HepG2 (cell line): ENCODE data around the gene ZNF189. TPM values are rescaled to one million over a fixed set of nuclear protein-coding genes. Genes with fewer than 3 reads are reported as not detected.

Source experiments
- ATF2 ChIP-seq: sonication (generic); formaldehyde crosslinking; IDR thresholded peaks from 2 replicates; pipeline ENCODE4 v1.4.0; 2020; ENCODE audit warnings: missing genetic modification reagents
- ATF3 ChIP-seq: sonication (generic); formaldehyde crosslinking; IDR thresholded peaks from 2 replicates; pipeline ENCODE4 v1.4.0; 2020; ENCODE audit warnings: missing genetic modification reagents
- E2F5 ChIP-seq: sonication (generic); formaldehyde crosslinking; conservative IDR thresholded peaks from 2 replicates; pipeline ENCODE4 v1.4.0; 2020; ENCODE audit warnings: missing genetic modification reagents
- FOXJ3 ChIP-seq: sonication (generic); formaldehyde crosslinking; IDR thresholded peaks from 2 replicates; pipeline ENCODE4 v1.4.0; 2020; ENCODE audit warnings: missing genetic modification reagents, mild to moderate bottlenecking, borderline replicate concordance
- FOXK1 ChIP-seq: sonication (generic); formaldehyde crosslinking; IDR thresholded peaks from 2 replicates; pipeline ENCODE4 v1.4.0; 2020; ENCODE audit warnings: low read depth, missing genetic modification reagents, borderline replicate concordance
- FOXM1 ChIP-seq: sonication (generic); formaldehyde crosslinking; IDR thresholded peaks from 2 replicates; pipeline ENCODE4 v1.5.0; 2020; ENCODE audit warnings: missing genetic modification reagents
- HMG20A ChIP-seq: IDR thresholded peaks from 2 replicates; pipeline ENCODE4 v1.6.1; 2016; ENCODE audit warnings: borderline replicate concordance
- HMGXB4 ChIP-seq, 2 experiments: sonication (generic) in 1 of 2; formaldehyde crosslinking in 1 of 2; IDR thresholded peaks; 2 replicates each; pipeline versions ENCODE4 v1.4.0 to v1.6.1; 2018 to 2020; ENCODE audit warnings: missing genetic modification reagents in 2 of 2, borderline replicate concordance in 1 of 2, low read depth in 1 of 2, mild to moderate bottlenecking in 1 of 2, missing biosample characterization in 1 of 2
- HOXA7 ChIP-seq: sonication (generic); formaldehyde crosslinking; IDR thresholded peaks from 2 replicates; pipeline ENCODE4 v1.8.1; 2022; ENCODE audit warnings: mild to moderate bottlenecking, missing genetic modification reagents, moderate library complexity
- KAT8 ChIP-seq: IDR thresholded peaks from 2 replicates; pipeline ENCODE4 v1.6.1; 2016; ENCODE audit warnings: missing genetic modification reagents, missing compliant biosample characterization
- MXD3 ChIP-seq: IDR thresholded peaks from 2 replicates; pipeline ENCODE4 v1.6.1; 2016; ENCODE audit warnings: mild to moderate bottlenecking, missing biosample characterization, missing genetic modification reagents
- MZF1 ChIP-seq: sonication (generic); formaldehyde crosslinking; IDR thresholded peaks from 2 replicates; pipeline ENCODE4 v1.8.1; 2023; ENCODE audit warnings: mild to moderate bottlenecking, missing genetic modification reagents, borderline replicate concordance
- NCOR1 ChIP-seq: fragments of 200-600 bp; sonication (generic); IDR thresholded peaks from 2 replicates; pipeline ENCODE4 v1.7.0; 2017; ENCODE audit warnings: antibody characterized with exemption, low read length, borderline replicate concordance
- RFXAP ChIP-seq: sonication (generic); formaldehyde crosslinking; IDR thresholded peaks from 2 replicates; pipeline ENCODE4 v1.4.0; 2020; ENCODE audit warnings: missing genetic modification reagents, borderline replicate concordance
- SMC3 ChIP-seq: IDR thresholded peaks from 2 replicates; pipeline ENCODE4 v1.6.1; 2011; ENCODE audit warnings: low read length, improper control_type of control experiment
- STAG1 ChIP-seq: sonication (generic); formaldehyde crosslinking; IDR thresholded peaks from 2 replicates; pipeline ENCODE4 v1.4.0; 2020; ENCODE audit warnings: missing genetic modification reagents
- YEATS4 ChIP-seq: sonication (generic); formaldehyde crosslinking; IDR thresholded peaks from 2 replicates; pipeline ENCODE4 v1.4.0; 2020; ENCODE audit warnings: missing genetic modification reagents, borderline replicate concordance
- ZBTB43 ChIP-seq: sonication (generic); formaldehyde crosslinking; conservative IDR thresholded peaks from 2 replicates; pipeline ENCODE4 v1.4.0; 2020; ENCODE audit warnings: missing genetic modification reagents
- ZNF143 ChIP-seq: sonication (generic); formaldehyde crosslinking; IDR thresholded peaks from 2 replicates; pipeline ENCODE4 v1.4.0; 2020; ENCODE audit warnings: missing genetic modification reagents
- ZNF234 ChIP-seq: sonication (generic); formaldehyde crosslinking; conservative IDR thresholded peaks from 2 replicates; pipeline ENCODE4 v1.5.1; 2020; ENCODE audit warnings: mild to moderate bottlenecking, missing genetic modification reagents
- ZNF691 ChIP-seq: sonication (generic); formaldehyde crosslinking; IDR thresholded peaks from 2 replicates; pipeline ENCODE4 v1.4.0; 2020; ENCODE audit warnings: missing genetic modification reagents, low read depth, mild to moderate bottlenecking, borderline replicate concordance
- ZNF713 ChIP-seq: sonication (generic); formaldehyde crosslinking; IDR thresholded peaks from 2 replicates; pipeline ENCODE4 v1.4.0; 2020; ENCODE audit warnings: mild to moderate bottlenecking, missing genetic modification reagents
- ZNF788 ChIP-seq: sonication (generic); formaldehyde crosslinking; IDR thresholded peaks from 2 replicates; pipeline ENCODE4 v1.5.0; 2020; ENCODE audit warnings: mild to moderate bottlenecking, missing genetic modification reagents, borderline replicate concordance
- ZSCAN29 ChIP-seq: sonication (generic); formaldehyde crosslinking; conservative IDR thresholded peaks from 2 replicates; pipeline ENCODE4 v1.4.0; 2020; ENCODE audit warnings: mild to moderate bottlenecking, missing genetic modification reagents
- polyA plus RNA-seq, 8 experiments: library from polyadenylated mRNA; depleted of rRNA in 3 of 8; stranded (reverse) in 7 of 8; unstranded in 1 of 8; fragments of >200 nt; fragmentation: Illumina TruSeq in 4 of 8; extraction: Trizol in 4 of 8; gene quantifications; 2 replicates each; pipeline versions ENCODE4 v1.2.1 to v1.2.3, GENCODE V29; 2011 to 2016; ENCODE audit warnings: low read depth in 4 of 8, missing spikeins in 1 of 8, mixed read lengths in 1 of 8; ENCODE audit not compliant: insufficient read depth in 1 of 8
- total RNA-seq, 5 experiments: library from RNA; depleted of rRNA; stranded (reverse); fragments of >200 nt; fragmentation: Illumina TruSeq; extraction: Trizol; gene quantifications; 2 replicates each; pipeline ENCODE4 v1.2.3, GENCODE V29; 2016; ENCODE audit warnings: low read depth in 1 of 5

Gene ZNF189
- total and polyA plus RNA-seq, 2 of the 13 experiments (the other 11 are each of a cell fraction or from before 2014, with no cell fraction given) = 8.4 to 50.0 TPM

- TF ChIP-seq NCOR1 (peak; percentile 47; the same call in 1 of the 2 replicates), STAG1 (CRISPR knock-in tag) (no peak), HMG20A (CRISPR knock-in tag) (peak; percentile 30; the same call in 1 of the 2 replicates), HMGXB4 (CRISPR knock-in tag; IDR thresholded peaks at IDR 0.05; ENCODE audit: borderline replicate concordance in 1 of 2, low read depth in 1 of 2) (no peak), FOXK1 (peak; percentile 49; the same call in 1 of the 2 replicates), ZNF691 (CRISPR knock-in tag) (0 out of 2 replicates have a peak, but pooled peaks have one; percentile 35), ZNF713 (CRISPR knock-in tag) (no peak), ZNF234 (CRISPR knock-in tag) (no peak), FOXM1 (no peak), RFXAP (CRISPR knock-in tag) (no peak), ZNF788 (CRISPR knock-in tag) (peak; percentile 58; the same call in 1 of the 2 replicates), MZF1 (CRISPR knock-in tag) (no peak), E2F5 (CRISPR knock-in tag) (no peak), ZSCAN29 (CRISPR knock-in tag) (0 out of 2 replicates have a peak, but pooled peaks have one; percentile 9), KAT8 (CRISPR knock-in tag) (peak; percentile 30; the same call in 1 of the 2 replicates), MXD3 (CRISPR knock-in tag) (no peak), ZBTB43 (CRISPR knock-in tag) (no peak), ATF3 (CRISPR knock-in tag) (no peak), HOXA7 (no peak), ZNF143 (CRISPR knock-in tag) (no peak), SMC3 (no peak), YEATS4 (CRISPR knock-in tag) (no peak), ATF2 (no peak), FOXJ3 (CRISPR knock-in tag) (no peak)
These were observed 39.2 kb downstream of the ZNF189 start (continued) for GRCh38 chr9:101437806-101438232.
